CD4-positive, alpha-beta T cell treated with Interleukin-17A for 4 hours (primary cell): ENCODE data around the gene CFB.
"Not testable (repeated sequence)": the region's sequence is repeated elsewhere in the genome, so short reads cannot be mapped to it uniquely, and the experiment has no call there.

ENCODE experiments used
- DNase-seq: peaks from one replicate; pipeline ENCODE4 v3.0.0-alpha.2; 2020; ENCODE audit warnings: mixed read lengths

Gene CFB

GRCh38 chr6:31915351-31915750 lies 30.5 kb upstream of the CFB start:
- no peak for DNase-seq

- DNase-seq, result no peak
Observed at GRCh38 chr6:31915756-31916155, 30.1 kb upstream of the CFB start.

GRCh38 chr6:31918069-31918720 lies 27.7 kb upstream of the CFB start:
- no peak for DNase-seq

- DNase-seq, result no peak
Observed at GRCh38 chr6:31919624-31920303, 26.1 kb upstream of the CFB start.

- DNase-seq, result no peak
Observed at GRCh38 chr6:31920811-31921210, 25.1 kb upstream of the CFB start.

GRCh38 chr6:31922942-31923341 lies 23.0 kb upstream of the CFB start:
- peak; percentile 48 for DNase-seq

GRCh38 chr6:31927242-31927862 lies 18.5 kb upstream of the CFB start, which contains the start of gene C2:
Gene C2, plus strand, starts transcription at chr6:31927717. Its CDS starts 36 bp downstream, at chr6:31927753.
- DNase-seq, result no peak

- DNase-seq, result no peak
Observed at GRCh38 chr6:31927863-31928671, 17.8 kb upstream of the CFB start.

- no peak for DNase-seq
Observed at GRCh38 chr6:31928672-31928939, 17.3 kb upstream of the CFB start.

GRCh38 chr6:31930962-31931361 lies 14.9 kb upstream of the CFB start:
- no peak for DNase-seq

GRCh38 chr6:31932137-31932536 lies 13.8 kb upstream of the CFB start:
- DNase-seq, result not testable (repeated sequence)

- DNase-seq, result no peak
Observed at GRCh38 chr6:31933537-31933936, 12.4 kb upstream of the CFB start.

GRCh38 chr6:31935021-31935420 lies 10.9 kb upstream of the CFB start:
- DNase-seq, result no peak

- no peak for DNase-seq
Observed at GRCh38 chr6:31935823-31936222, 10.1 kb upstream of the CFB start.

- DNase-seq, result no peak
Observed at GRCh38 chr6:31940256-31940664, 5.6 kb upstream of the CFB start.

- DNase-seq, result no peak
Observed at GRCh38 chr6:31943742-31944141, 2.2 kb upstream of the CFB start.

GRCh38 chr6:31945154-31945506 lies 765 bp upstream of the CFB start:
- no peak for DNase-seq

GRCh38 chr6:31946370-31946885 lies 533 bp downstream of the CFB start:
- no peak for DNase-seq

- no peak for DNase-seq
Observed at GRCh38 chr6:31947070-31947675, 1.3 kb downstream of the CFB start.

GRCh38 chr6:31947864-31948263 lies 2.0 kb downstream of the CFB start:
- DNase-seq, result no peak

GRCh38 chr6:31948306-31948705 lies 2.4 kb downstream of the CFB start:
- no peak for DNase-seq

GRCh38 chr6:31948753-31949413 lies 3.0 kb downstream of the CFB start:
- DNase-seq, result no peak
